Posterior cingulate gyrus (tissue), 11 donors: ENCODE measurements around the gene GAS7.
A peak's percentile ranks its signal among the peaks of the same experiment; 100 is the strongest.

Experiments
- DNase-seq, 10 donors: peaks; one replicate each; pipeline versions ENCODE4 v3.0.0 to v3.0.0-alpha.2; 2020 to 2021; ENCODE audit warnings: mixed read lengths in 3 of 10
- intact Hi-C: fragments of 100-400 bp; cut with DNase I; formaldehyde crosslinking; loops from one replicate; pipeline ENCODE4 v1.15.1; 2023

Gene GAS7

DNA sequence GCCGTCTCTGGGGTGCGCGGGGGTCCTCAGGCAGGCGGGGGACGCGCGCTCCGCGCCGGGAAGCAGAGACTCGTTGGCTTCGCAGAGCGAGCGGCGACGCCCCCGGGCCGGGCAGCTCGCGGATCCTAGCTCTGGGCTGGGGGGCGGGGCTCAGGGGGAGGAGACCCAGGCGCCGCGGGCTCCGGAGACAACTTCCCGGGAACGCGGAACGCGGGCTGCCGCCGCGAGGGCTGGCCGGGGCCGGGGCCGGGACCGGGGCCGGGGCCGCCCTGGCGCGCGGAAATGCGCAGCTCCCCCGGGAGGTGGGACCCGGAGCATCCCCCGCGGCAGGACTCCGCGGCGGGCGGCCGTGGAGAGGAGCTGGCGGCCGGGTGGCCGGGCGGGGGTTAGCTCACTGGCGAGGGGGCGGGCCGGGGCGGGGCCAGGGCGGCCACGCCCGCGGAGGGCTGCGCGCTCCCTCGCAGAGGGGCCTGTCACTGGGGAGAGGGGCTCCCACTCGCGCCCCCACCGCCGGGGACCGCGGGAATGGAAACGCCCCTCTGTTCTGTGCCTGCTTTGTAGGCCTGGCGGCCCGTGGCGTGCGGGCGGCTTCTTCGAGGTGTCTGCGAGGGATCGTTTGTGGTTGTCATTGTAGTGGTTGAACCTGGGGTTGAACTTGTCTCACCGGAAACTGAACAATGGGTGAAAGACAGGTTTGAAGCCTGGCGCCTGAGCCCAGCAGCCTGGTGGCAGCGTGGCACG lies at the start of gene GAS7:
TSS of gene GAS7 (minus strand) at position 98 of the 741 bp plus-strand sequence.
- peak; percentile 36 to 93 (median 60) for DNase-seq
- intact Hi-C loops: no loop called here

DNA sequence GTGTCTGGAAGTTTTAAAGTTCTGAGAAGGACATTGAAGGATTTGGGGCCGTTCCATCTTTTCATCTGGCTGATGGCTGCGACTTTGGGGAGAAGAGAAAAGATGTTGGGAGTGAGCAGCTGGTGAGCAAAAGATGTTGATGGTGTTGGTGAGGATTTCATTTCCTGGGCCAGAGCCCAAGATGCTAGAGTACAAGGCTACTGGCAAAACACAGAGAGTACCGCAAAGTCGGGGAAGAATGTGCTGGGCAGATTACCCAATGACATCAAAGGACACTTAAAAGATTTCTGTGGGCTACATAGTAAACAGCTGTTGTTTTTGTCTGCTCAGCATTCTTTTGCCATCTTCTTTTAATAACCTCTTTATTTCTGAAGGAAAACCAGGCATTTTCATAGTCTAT lies 49.4 kb upstream of the GAS7 start:
- intact Hi-C loops: no loop called here
- DNase-seq: no peak

DNA sequence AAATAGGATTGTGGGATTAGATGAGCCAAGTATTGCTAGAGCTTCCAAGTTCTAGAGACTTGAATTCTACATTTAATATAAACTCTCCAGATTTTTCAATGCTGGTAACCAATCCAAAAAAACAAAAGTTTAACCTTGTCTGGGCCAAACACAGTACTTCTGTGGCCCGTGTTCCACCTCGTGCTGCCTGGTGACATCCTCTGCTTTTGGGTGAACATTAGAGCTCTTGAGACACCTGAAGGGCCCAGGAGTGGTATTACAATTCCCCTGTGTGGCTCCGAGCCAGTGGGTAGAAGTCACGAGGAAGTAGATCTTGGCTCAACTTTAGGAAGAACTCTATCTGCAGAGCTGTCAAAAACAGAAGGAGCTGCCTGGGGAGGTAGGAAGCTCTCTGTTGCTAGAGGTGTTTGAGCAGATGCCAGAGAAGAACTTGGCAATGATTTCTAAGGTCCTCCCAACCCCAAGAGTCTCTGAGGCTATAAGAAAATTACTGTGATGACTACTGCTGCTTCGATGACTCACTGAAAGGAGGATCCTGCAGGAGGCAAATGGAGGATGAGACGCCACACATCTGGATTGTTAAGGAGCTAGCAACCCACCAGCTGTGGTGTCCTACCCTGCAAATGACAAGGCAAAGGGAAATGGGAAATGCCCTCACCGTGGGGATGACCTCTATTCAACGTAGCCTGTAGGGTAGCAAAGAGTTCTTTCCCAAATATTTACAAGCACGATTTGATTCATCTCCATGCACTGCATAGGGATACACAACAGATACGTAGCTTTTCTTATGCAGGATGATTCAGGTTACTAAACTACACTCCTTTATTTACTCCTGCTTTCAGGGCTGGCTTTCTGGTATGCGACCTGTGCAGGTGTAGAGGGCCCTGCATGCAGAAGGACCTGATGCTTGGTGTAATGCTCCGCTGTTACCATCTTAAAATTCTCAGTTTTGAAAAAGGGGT lies 45.8 kb upstream of the GAS7 start:
- peak in 1 of 10 donors; percentile 6 for DNase-seq
- intact Hi-C loops: no loop called here

GRCh38 chr17:10241781-10242180 lies 43.4 kb upstream of the GAS7 start:
- intact Hi-C loops: no loop called here
- DNase-seq: no peak

- DNase-seq: no peak
- intact Hi-C loops: no loop called here
Measured at GRCh38 chr17:10238661-10239060, 40.3 kb upstream of the GAS7 start.

GRCh38 chr17:10234033-10234432 lies 35.6 kb upstream of the GAS7 start:
- intact Hi-C loops: no loop called here

GRCh38 chr17:10233161-10233560 lies 34.8 kb upstream of the GAS7 start:
- no peak for DNase-seq
- intact Hi-C loops: no loop called here

More at GRCh38 chr17:10234033-10234432, 35.6 kb upstream of the GAS7 start:
- no peak for DNase-seq

GRCh38 chr17:10229181-10229580 lies 30.8 kb upstream of the GAS7 start:
- intact Hi-C loops: loop anchor here (10.0 kb wide), 1 partner anchor 304 kb away; no protein-coding TSS in a partner anchor
- no peak for DNase-seq

DNA sequence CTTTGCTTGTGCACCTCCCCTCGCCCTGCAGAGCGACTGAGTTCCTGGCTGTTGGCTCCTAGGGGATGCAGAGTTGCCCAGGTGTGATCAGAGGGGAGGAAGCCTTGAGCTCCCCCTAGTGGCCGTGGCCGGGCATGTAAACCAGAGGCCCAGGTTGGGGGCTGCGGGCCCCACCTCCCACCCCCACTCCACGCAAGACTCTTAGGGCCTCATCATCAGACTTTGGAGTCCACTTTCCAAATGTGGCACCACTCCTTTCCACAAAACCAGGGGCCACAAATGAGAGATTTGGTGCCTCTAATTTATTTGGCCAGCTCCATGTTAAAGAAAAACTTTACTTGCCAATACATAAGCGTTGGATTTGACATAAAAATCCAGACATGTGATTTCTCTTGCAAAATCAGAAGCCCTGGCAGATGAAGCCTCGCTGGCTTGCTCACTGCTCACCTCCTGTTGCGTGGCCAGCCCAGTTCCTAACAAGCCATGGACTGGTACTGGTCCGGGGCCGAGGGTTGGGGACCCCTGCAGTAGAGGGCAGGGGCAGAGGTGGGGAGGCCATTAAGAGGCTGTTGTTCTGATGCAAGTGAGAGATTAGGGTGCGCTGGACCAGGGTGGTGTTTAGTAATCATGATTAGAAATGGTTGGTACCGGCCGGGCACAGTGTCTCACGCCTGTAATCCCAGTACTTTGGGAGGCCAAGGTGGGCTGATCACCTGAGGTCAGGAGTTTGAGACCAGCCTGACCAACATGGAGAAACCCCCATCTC lies 28.7 kb upstream of the GAS7 start:
- intact Hi-C loops: loop anchor here (1.0 to 10.0 kb wide), 3 partner anchors 110 to 302 kb away; no protein-coding TSS in a partner anchor
- DNase-seq: peak in 7 of 10 donors; percentile 38 to 91 (median 61)

- DNase-seq: peak in 7 of 10 donors; percentile 22 to 92 (median 50)
- intact Hi-C loops: loop anchor here (5.0 to 10.0 kb wide), 2 partner anchors 97 to 300 kb away; no protein-coding TSS in a partner anchor
Measured at GRCh38 chr17:10224582-10225195, 26.3 kb upstream of the GAS7 start.

DNA sequence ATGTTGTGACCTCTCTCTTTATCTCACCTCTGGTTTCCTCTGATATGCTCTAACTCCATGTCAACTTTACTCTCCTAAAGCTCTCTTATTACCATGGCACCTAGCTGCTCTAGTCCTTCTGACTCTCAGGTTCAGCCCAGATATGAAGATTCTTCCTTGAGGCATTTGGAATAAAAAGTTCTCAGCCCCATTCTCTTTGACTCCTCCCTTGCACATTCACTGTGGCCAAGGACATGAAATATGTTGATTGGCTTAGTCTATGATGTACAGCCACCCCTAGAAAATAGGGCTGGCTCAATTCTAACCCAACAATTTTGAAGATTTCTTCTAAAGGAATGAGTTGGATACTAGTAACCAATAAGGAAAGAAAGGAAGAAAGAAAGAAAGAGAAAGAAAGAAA lies 20.8 kb upstream of the GAS7 start:
- intact Hi-C loops: no loop called here

DNA sequence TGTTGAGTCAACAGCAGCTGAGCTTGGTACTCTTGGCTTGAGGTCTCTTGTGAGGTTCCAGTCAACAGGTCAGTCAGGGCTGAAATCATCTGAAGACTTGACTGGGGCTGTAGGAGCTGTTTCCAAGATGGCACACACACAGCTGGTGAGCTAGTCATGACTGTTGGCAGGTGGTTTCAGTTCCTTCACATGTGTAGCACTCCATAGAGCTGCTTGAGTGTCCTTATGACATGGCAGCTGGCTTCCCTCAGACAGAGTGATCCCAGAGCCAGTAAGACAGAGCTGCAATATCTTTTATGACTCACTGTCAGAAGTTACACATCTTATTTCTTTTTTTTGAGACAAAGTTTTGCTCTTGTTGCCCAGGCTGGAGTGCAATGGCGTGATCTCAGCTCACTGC lies 19.5 kb upstream of the GAS7 start:
- no peak for DNase-seq
- intact Hi-C loops: no loop called here

More for the DNA sequence above, 20.8 kb upstream of the GAS7 start:
- no peak for DNase-seq

DNA sequence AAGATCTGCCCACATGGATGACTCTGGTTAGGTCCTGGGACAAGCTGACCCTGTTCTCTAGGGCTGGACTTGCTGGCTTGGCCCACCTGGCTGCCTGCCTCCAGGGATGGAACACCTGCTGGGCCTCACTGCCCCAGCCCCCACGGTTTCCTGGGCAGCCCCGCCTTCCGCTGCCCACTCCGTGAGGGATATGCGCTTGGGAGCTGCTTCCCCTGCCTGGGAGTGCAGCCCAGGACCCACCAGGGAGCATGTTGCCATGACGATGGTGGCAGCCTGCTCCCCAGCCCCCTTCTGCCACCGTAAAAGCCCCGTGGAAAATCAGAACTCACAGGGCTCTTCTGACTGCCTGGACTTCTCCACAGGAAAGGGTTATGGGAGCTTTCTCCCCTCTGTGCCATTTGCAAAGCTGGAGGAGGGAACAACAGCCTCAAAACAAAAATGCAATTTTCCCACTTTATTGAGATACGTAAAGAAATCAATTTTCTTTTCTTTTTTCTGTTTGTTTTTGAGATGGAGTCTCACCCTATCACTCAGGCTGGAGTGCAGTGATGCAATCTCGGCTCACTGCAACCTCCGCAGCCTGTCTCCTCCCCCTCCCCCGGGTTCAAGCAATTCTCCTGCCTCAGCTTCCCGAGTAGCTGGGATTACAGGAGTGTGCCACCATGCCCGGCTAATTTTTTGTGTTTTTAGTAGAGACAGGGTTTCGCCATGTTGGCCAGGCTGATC lies 18.0 kb upstream of the GAS7 start:
- intact Hi-C loops: no loop called here
- DNase-seq: peak in 9 of 10 donors; percentile 21 to 89 (median 48)

DNA sequence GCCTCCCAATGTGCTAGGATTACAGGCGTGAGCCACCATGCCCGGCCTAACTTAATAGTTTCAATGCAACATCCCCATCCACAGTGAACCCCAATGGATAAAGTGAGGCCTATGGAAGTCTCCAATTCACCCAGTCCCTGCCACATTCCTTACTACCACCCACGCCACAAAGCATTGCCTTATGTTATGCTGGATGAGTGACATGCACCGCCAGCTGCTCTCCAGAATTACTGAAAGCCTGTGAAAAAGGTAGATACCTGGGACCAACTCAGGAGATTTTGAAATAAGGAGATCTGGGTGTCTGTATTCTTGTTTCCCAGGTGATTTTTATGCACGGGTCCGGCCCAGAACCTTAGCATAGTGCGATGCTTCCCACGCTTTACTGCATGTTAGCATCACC lies 16.9 kb upstream of the GAS7 start:
- no peak for DNase-seq
- intact Hi-C loops: no loop called here

DNA sequence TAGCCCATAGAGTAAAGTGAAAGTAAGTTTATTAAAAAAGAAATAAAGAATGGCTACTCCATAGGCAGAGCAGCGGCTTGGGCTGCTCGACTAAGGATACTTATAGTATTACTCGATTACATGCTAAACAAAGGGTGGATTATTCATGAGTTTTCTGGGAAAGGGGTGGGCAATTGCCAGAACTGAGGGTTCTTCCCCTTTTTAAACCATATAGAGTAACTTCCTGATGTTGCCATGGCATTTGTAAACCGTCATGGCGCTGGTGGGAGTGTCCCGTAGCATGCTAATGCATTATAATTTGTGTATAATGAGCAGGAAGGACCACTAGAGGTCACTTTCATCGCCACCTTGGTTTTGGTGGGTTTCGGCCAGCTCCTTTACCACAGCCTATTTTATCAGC lies 13.3 kb upstream of the GAS7 start:
- no peak for DNase-seq
- intact Hi-C loops: no loop called here

DNA sequence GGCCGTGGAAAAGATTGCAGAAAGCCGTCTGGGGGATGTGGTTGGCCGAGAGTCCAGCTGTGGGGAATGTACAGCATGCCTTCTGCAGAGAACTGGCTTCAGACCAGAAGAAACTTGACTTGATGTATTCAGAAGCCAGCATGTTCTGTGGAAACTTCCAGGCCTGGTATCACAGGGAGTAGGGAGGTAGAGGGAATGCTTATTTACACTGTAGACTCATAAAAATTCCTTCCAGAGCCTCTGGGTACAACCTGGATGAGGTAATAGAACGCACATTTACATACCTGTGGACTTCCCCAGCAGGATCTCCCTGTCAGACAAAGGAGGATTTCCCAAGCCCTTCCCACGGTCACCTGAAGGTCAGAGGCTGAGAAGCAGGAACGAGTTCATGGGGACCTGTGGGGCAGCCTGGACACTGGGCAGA lies 11.8 kb upstream of the GAS7 start:
- intact Hi-C loops: no loop called here

GRCh38 chr17:10208604-10209193 lies 10.3 kb upstream of the GAS7 start:
- intact Hi-C loops: no loop called here
- no peak for DNase-seq

More for the DNA sequence above, 11.8 kb upstream of the GAS7 start:
- DNase-seq: no peak

DNA sequence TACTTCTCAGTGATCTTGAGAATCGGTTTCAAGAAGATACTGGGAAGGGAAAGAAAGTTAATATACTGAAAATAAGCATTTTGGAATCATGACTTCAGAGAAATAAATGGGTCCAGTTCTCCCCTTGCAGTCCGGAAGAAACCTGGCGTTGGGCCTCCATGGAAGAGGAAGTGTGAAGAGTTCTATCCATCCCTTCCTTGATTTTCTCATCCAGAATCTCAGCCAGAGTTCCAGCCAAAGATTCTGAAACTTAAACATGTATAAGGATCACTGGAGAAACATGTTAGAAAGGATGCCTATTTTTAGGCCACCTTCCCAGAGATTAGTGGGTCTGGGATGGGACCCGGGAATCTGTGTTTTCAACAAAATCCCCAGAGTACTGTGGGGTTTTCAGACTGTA lies 8.7 kb upstream of the GAS7 start:
- no peak for DNase-seq
- intact Hi-C loops: no loop called here
